WTC11 (cell line): Measurements from ENCODE around the gene MICAL2. TPM values are rescaled to one million over a fixed set of nuclear protein-coding genes. Genes with fewer than 3 reads are reported as not detected.

Experiments
- ATAC-seq: fragments of 200-7000 bp; cut with Tn5 transposase; 2 replicates; pipeline ENCODE4 v1.10.0; 2021; ENCODE audit warnings: mild to moderate bottlenecking, moderate library complexity
- CTCF ChIA-PET: fragments of 300-600 bp; sonication (Branson Sonifier 250); formaldehyde crosslinking; loops from one replicate; lab custom pipeline; 2021; ENCODE audit warnings: antibody characterized with exemption; lab: Charles Lee
- POLR2A ChIA-PET: fragments of 350-600 bp; sonication (Branson Sonifier 250); formaldehyde crosslinking; loops from one replicate; lab custom pipeline; 2021; ENCODE audit warnings: antibody characterized with exemption; lab: Charles Lee
- DNase-seq: peaks from one replicate; pipeline ENCODE4 v3.0.0; 2021; ENCODE audit warnings: low spot score
- H3K27ac Mint-ChIP-seq: 2 replicates; pipeline ENCODE4 v1.8.0; 2021; ENCODE audit warnings: mixed read lengths
- H3K27me3 Mint-ChIP-seq: 2 replicates; pipeline ENCODE4 v1.8.0; 2021; ENCODE audit warnings: low read depth, mild to moderate bottlenecking, moderate library complexity, mixed read lengths
- H3K36me3 Mint-ChIP-seq: 2 replicates; pipeline ENCODE4 v1.8.0; 2021; ENCODE audit warnings: mixed read lengths
- H3K4me1 Mint-ChIP-seq: 2 replicates; pipeline ENCODE4 v1.8.0; 2022; ENCODE audit warnings: mixed read lengths
- H3K4me3 Mint-ChIP-seq: 2 replicates; pipeline ENCODE4 v1.8.0; 2021; ENCODE audit warnings: mild to moderate bottlenecking, moderate library complexity, mixed read lengths
- H3K9me3 Mint-ChIP-seq: 2 replicates; pipeline ENCODE4 v1.8.0; 2021; ENCODE audit warnings: mixed read lengths
- ATF2 ChIP-seq: sonication (generic); formaldehyde crosslinking; IDR thresholded peaks from 2 replicates; pipeline ENCODE4 v1.8.1; 2022; ENCODE audit warnings: low read depth, missing genetic modification reagents, borderline replicate concordance
- CREM ChIP-seq: sonication (generic); formaldehyde crosslinking; IDR thresholded peaks from 2 replicates; pipeline ENCODE4 v1.8.1; 2022; ENCODE audit warnings: mild to moderate bottlenecking, missing genetic modification reagents, moderate library complexity
- ELF4 ChIP-seq: sonication (generic); formaldehyde crosslinking; IDR thresholded peaks from 2 replicates; pipeline ENCODE4 v1.8.1; 2022; ENCODE audit warnings: low read depth, mild to moderate bottlenecking, moderate library complexity, missing genetic modification reagents
- EMX1 ChIP-seq: fragments of 250-450 bp; sonication (Bioruptor Pico); IDR thresholded peaks from 2 replicates; pipeline ENCODE4 v1.8.0; 2021; ENCODE audit warnings: mild to moderate bottlenecking
- HMGA2 ChIP-seq: fragments of 250-450 bp; sonication (Bioruptor Pico); IDR thresholded peaks from 2 replicates; pipeline ENCODE4 v1.4.0; 2021; ENCODE audit warnings: mild to moderate bottlenecking, moderate library complexity
- IRF2 ChIP-seq: sonication (generic); formaldehyde crosslinking; IDR thresholded peaks from 2 replicates; pipeline ENCODE4 v1.8.0; 2022; ENCODE audit warnings: low read depth, missing genetic modification reagents, borderline replicate concordance
- MLX ChIP-seq: sonication (generic); formaldehyde crosslinking; IDR thresholded peaks from 2 replicates; pipeline ENCODE4 v1.8.1; 2023; ENCODE audit warnings: mild to moderate bottlenecking, missing genetic modification reagents, moderate library complexity
- NFE2L1 ChIP-seq: sonication (generic); formaldehyde crosslinking; IDR thresholded peaks from 2 replicates; pipeline ENCODE4 v1.8.1; 2023; ENCODE audit warnings: missing genetic modification reagents
- PREB ChIP-seq: sonication (generic); formaldehyde crosslinking; IDR thresholded peaks from 2 replicates; pipeline ENCODE4 v1.8.1; 2022; ENCODE audit warnings: mild to moderate bottlenecking, missing genetic modification reagents, moderate library complexity, borderline replicate concordance
- RORB ChIP-seq: fragments of 250-450 bp; sonication (Bioruptor Pico); IDR thresholded peaks from 2 replicates; pipeline ENCODE4 v1.9.0; 2021; ENCODE audit warnings: mild to moderate bottlenecking
- SMAD4 ChIP-seq: sonication (generic); formaldehyde crosslinking; IDR thresholded peaks from 2 replicates; pipeline ENCODE4 v1.8.0; 2022; ENCODE audit warnings: mild to moderate bottlenecking, missing genetic modification reagents
- ZBTB43 ChIP-seq: sonication (generic); formaldehyde crosslinking; IDR thresholded peaks from 2 replicates; pipeline ENCODE4 v1.8.1; 2023; ENCODE audit warnings: mild to moderate bottlenecking, missing genetic modification reagents
- ZMAT4 ChIP-seq: fragments of 250-450 bp; sonication (Bioruptor Pico); IDR thresholded peaks from 2 replicates; pipeline ENCODE4 v1.9.0; 2021; ENCODE audit warnings: mild to moderate bottlenecking
- ZNF281 ChIP-seq: sonication (generic); formaldehyde crosslinking; IDR thresholded peaks from 2 replicates; pipeline ENCODE4 v1.8.0; 2023; ENCODE audit warnings: mild to moderate bottlenecking, missing genetic modification reagents
- ZNF396 ChIP-seq: fragments of 250-450 bp; sonication (Bioruptor Pico); IDR thresholded peaks from 2 replicates; pipeline ENCODE4 v1.8.0; 2021; ENCODE audit warnings: mild to moderate bottlenecking, moderate library complexity, borderline replicate concordance
- total RNA-seq: library from RNA; stranded (reverse); gene quantifications from 3 replicates; pipeline ENCODE4 v1.2.3, GENCODE V29; 2021

The MICAL2 gene
- total RNA-seq, 1 experiment from 2014 or later, result 3.1 TPM

- no peak for TF ChIP-seq NFE2L1 (CRISPR knock-in tag)
- TF ChIP-seq PREB (CRISPR knock-in tag), result no peak
- no peak for TF ChIP-seq HMGA2 (CRISPR knock-in tag)
- TF ChIP-seq EMX1 (CRISPR knock-in tag), result no peak
- no peak for TF ChIP-seq RORB (CRISPR knock-in tag)
These were observed 2.9 kb downstream of the MICAL2 start (continued) for GRCh38 chr11:12113294-12113693.

- TF ChIP-seq ZNF396 (no peak), MLX (CRISPR knock-in tag) (no peak), CREM (CRISPR knock-in tag) (no peak), IRF2 (CRISPR knock-in tag) (no peak), SMAD4 (CRISPR knock-in tag) (no peak), ZMAT4 (CRISPR knock-in tag) (no peak), ELF4 (CRISPR knock-in tag) (no peak), ZNF281 (CRISPR knock-in tag) (no peak), ZBTB43 (no peak), ATF2 (CRISPR knock-in tag) (no peak)
- H3K27me3 Mint-ChIP-seq, result peaks cover 33% of the 10 kb centered on the region
- no peaks in the 10 kb centered on the region for H3K36me3 Mint-ChIP-seq
- H3K4me1 Mint-ChIP-seq, result peaks cover 13% of the 10 kb centered on the region
- ChIA-PET CTCF (no interaction called here), POLR2A (no interaction called here)
- no peak overlapping the region for H3K27ac Mint-ChIP-seq
- no peak overlapping the region for H3K4me3 Mint-ChIP-seq
- DNase-seq, result no peak
- H3K9me3 Mint-ChIP-seq, result no peaks in the 10 kb centered on the region
- no peak for ATAC-seq
These were observed 4.0 kb downstream of the MICAL2 start for GRCh38 chr11:12114193-12115033.
